MM.1S (cell line): ENCODE results near the gene SPRR3.

Experiments
- CTCF ChIP-seq: fragments of 300-600 bp; sonication (generic); IDR thresholded peaks from 2 replicates; pipeline ENCODE4 v1.5.1; 2016; ENCODE audit warnings: antibody characterized with exemption, low read length, mixed read lengths
- EZH2 ChIP-seq: fragments of 300-600 bp; sonication (generic); optimal IDR thresholded peaks from 2 replicates; pipeline ENCODE3; 2017; ENCODE audit warnings: low read depth, mild to moderate bottlenecking, antibody characterized with exemption, low read length, mixed read lengths

- TF ChIP-seq CTCF = no peak
- TF ChIP-seq EZH2 = no peak
Observed at GRCh38 chr1:152982076-152982475, 19.5 kb upstream of the SPRR3 start.
